Measurements from ENCODE around the gene GTPBP4. TPM values are rescaled to one million over a fixed set of nuclear protein-coding genes. Genes with fewer than 3 reads are reported as not detected.
A peak's percentile ranks its signal among the peaks of the same experiment; 100 is the strongest.

The GTPBP4 gene
- total RNA-seq, 4 donors from 2014 or later = 18.3 to 39.1 (median 27.4) TPM

DNA sequence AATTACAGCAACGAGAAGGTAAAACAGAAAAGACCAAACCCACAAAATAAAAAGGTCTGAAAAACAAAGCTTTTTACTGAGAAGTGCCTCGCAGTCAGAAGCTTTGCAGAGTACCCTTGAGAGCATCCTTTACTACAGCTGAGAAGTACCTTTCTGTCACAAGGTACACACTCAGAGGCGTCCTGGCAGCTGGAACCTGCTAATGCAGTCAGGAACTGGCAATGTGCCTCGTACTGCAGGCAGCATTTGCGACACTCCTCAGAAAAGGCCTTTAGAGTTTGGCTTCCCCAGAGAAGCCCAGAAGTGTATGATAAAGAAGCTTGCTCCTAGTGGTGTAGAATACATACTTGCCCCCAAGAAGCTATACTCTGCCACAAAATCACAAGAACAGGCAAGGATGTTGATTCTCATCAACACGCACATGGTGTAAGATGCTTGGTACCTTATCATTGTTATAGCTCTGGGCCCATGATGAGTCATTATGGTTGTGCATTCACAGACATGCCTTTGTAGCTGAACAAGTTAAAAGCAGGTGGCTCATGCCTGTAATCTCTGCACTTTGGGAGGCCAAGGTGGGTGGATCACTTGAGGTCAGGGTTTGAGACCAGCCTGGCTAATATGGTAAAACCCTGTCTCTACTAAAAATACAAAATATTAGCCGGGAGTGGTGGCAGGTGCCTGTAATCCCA is 2.0 kb upstream of the GTPBP4 start:
- 91% methylated on average over 7 of the region's 7 CpGs for WGBS
- H3K27ac ChIP-seq (replicated peaks in 1 of 4) = no peak overlapping the region
- TF ChIP-seq POLR2AphosphoS5 (IDR thresholded peaks at IDR 0.05) = no peak
- TF ChIP-seq POLR2A (IDR thresholded peaks at IDR 0.05; ENCODE audit: low read depth) = no peak
- TF ChIP-seq EP300 (IDR thresholded peaks at IDR 0.05) = no peak
- TF ChIP-seq, protein P1, sequence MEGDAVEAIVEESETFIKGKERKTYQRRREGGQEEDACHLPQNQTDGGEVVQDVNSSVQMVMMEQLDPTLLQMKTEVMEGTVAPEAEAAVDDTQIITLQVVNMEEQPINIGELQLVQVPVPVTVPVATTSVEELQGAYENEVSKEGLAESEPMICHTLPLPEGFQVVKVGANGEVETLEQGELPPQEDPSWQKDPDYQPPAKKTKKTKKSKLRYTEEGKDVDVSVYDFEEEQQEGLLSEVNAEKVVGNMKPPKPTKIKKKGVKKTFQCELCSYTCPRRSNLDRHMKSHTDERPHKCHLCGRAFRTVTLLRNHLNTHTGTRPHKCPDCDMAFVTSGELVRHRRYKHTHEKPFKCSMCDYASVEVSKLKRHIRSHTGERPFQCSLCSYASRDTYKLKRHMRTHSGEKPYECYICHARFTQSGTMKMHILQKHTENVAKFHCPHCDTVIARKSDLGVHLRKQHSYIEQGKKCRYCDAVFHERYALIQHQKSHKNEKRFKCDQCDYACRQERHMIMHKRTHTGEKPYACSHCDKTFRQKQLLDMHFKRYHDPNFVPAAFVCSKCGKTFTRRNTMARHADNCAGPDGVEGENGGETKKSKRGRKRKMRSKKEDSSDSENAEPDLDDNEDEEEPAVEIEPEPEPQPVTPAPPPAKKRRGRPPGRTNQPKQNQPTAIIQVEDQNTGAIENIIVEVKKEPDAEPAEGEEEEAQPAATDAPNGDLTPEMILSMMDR (IDR thresholded peaks at IDR 0.05) = no peak
- peaks cover 0 to 3% (median 0%) of the 10 kb centered on the region in 4 donors for H3K36me3 ChIP-seq
- no peak overlapping the region for H3K4me3 ChIP-seq
- intact Hi-C loops (cut with DNase I) = loop anchor here (5.0 kb wide), 1 partner anchor 54 kb away; the partner anchor contains the start of gene LARP4B
- H3K4me1 ChIP-seq = peaks cover 18 to 35% (median 30%) of the 10 kb centered on the region in 4 donors
- DNase-seq (ENCODE audit: extremely low spot score) = no peak
- no peaks in the 10 kb centered on the region for H3K27me3 ChIP-seq
- H3K9me3 ChIP-seq = no peaks in the 10 kb centered on the region

DNA sequence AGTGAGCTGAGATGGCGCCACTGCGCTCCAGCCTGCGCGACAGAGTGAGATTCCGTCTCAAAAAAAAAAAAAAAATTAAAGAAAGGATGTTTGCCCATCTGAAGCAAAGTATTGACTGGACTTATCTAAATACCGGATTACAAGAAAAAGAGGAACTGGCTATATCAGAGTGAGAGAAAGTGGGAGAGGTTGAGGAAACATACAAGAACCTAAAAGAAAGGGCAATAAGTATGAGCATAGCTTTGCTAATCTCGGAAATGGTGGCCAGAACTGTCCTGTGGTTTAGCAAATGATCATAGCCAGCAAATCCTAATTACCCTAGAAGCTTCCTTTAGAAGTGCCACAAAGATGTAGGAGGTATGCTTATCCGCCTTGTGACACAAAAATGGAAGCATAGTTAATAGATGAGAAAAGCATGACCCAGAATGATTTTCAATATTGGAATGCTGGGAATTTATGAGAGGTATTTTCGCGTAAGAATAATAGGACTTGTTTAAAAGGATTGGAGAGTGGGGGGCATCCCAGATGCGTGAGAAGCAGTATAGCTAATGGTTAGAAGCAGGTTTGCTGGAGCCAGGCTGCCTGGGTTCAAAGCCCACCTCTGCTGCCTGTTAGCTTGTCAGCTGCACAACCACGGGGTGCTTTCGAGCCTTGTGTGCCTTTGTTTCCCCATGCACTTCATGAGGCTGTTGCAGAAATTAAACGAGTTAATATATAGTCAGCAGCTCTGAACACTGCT is 1.2 kb upstream of the GTPBP4 start:
- Histone ChIP-seq H3K4me1 (peaks cover 18 to 35% (median 30%) of the 10 kb centered on the region in 4 donors), H3K27ac (replicated peaks in 1 of 4) (peak overlapping the region; percentile 90 to 95 (median 92)), H3K27me3 (no peaks in the 10 kb centered on the region), H3K36me3 (peaks cover 0 to 3% (median 0%) of the 10 kb centered on the region in 4 donors), H3K9me3 (no peaks in the 10 kb centered on the region), H3K4me3 (peak overlapping the region; percentile 70 to 92 (median 89))
- no peak for DNase-seq (ENCODE audit: extremely low spot score)
- TF ChIP-seq POLR2A (IDR thresholded peaks at IDR 0.05; ENCODE audit: low read depth) (no peak), EP300 (IDR thresholded peaks at IDR 0.05) (no peak), POLR2AphosphoS5 (IDR thresholded peaks at IDR 0.05) (no peak)
- TF ChIP-seq, protein P1 (IDR thresholded peaks at IDR 0.05) = no peak
- intact Hi-C loops (cut with DNase I) = loop anchor here (5.0 kb wide), 1 partner anchor 55 kb away; the partner anchor contains the start of gene LARP4B
- 65% methylated on average over 14 of the region's 14 CpGs for WGBS

DNA sequence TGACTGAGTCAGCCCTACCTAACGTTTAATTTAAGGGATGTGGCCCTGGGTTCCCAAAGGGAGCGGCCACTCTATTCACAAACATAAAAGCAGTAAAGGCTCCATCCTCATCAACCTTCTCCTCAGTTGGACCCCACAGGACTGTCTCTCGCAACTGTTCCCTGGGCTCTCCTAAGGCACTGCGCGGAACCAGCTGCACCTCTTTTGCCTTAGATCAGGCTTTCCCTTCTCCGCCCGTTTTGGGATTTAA is 689 bp upstream of the GTPBP4 start:
- DNase-seq (ENCODE audit: extremely low spot score) = no peak
- TF ChIP-seq EP300 (IDR thresholded peaks at IDR 0.05) (no peak), POLR2AphosphoS5 (IDR thresholded peaks at IDR 0.05) (no peak)
- TF ChIP-seq, protein P1 (IDR thresholded peaks at IDR 0.05) = no peak
- Histone ChIP-seq H3K4me3 (peak overlapping the region; percentile 70 to 92 (median 89)), H3K27me3 (no peaks in the 10 kb centered on the region), H3K27ac (replicated peaks in 1 of 4) (peak overlapping the region; percentile 90 to 95 (median 92)), H3K36me3 (peaks cover 0 to 5% (median under 1%) of the 10 kb centered on the region in 4 donors), H3K9me3 (no peaks in the 10 kb centered on the region), H3K4me1 (peaks cover 18 to 35% (median 30%) of the 10 kb centered on the region in 4 donors)
- 7% methylated on average over 7 of the region's 7 CpGs for WGBS
- intact Hi-C loops (cut with DNase I) = loop anchor here (5.0 kb wide), 1 partner anchor 55 kb away; the partner anchor contains the start of gene LARP4B

DNA sequence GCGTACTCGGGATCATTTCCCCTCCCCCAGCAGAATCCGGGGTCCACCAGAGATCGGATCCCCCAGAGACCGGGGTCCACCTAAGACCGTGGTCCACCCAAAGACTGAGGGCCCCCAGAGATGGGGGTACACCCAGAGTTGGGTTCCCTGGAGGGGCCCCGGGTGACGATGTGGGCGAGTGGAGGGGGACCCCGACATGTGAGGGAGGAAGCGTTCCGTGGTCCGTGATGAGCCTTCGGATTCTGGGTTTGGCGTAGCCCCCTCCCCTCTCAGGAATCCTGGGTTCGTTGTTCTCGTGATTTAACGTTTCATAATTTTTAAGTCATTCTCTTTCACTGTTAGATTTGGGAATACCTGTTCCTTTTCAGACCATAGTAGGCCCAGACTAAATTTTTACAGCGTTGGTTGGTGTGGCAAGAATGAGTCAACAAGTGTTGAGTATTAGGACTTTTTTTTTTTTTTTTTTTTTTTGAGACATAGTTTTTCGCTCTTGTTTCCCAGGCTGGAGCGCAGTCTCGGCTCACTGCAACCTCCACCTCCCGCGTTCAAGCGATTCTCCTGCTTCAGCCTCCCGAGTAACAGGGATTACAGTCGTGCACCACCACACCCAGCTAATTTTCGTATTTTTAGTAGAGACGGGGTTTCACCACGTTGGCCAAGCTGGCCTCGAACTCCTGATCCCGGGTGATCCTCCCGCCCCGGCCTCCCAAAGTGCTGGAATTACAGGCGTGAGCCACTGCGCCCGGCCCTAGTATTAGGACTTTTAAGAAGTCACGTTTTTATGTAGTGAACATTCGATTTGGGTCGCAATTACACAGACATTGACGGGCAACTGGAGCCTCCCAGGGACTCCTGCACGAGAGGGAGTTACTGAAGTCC is 672 bp downstream of the GTPBP4 start:
- TF ChIP-seq, protein P1 (IDR thresholded peaks at IDR 0.05) = no peak
- no peak for TF ChIP-seq EP300 (IDR thresholded peaks at IDR 0.05)
- no peak for TF ChIP-seq POLR2A (IDR thresholded peaks at IDR 0.05; ENCODE audit: low read depth)
- no peak for TF ChIP-seq POLR2AphosphoS5 (IDR thresholded peaks at IDR 0.05)
- intact Hi-C loops (cut with DNase I) = loop anchor here (2.0 to 5.0 kb wide), 2 partner anchors 57 to 68 kb away; partner anchors contain the start of genes LARP4B and WDR37
- H3K4me1 ChIP-seq = peaks cover 18 to 35% (median 30%) of the 10 kb centered on the region in 4 donors
- peak overlapping the region; percentile 90 to 95 (median 92) for H3K27ac ChIP-seq (replicated peaks in 1 of 4)
- peaks cover 0 to 18% (median 11%) of the 10 kb centered on the region in 4 donors for H3K36me3 ChIP-seq
- 30% methylated on average over 42 of the region's 42 CpGs for WGBS
- peaks cover 0 to 5% (median 0%) of the 10 kb centered on the region in 4 donors for H3K27me3 ChIP-seq
- no peak for DNase-seq (ENCODE audit: extremely low spot score)
- H3K4me3 ChIP-seq = peak overlapping the region; percentile 70 to 92 (median 89)
- no peaks in the 10 kb centered on the region for H3K9me3 ChIP-seq

All from esophagus muscularis mucosa (tissue), 4 donors.